PC-9 (cell line): Measurements from ENCODE around the gene RHOJ. TPM values are rescaled to one million over a fixed set of nuclear protein-coding genes. Genes with fewer than 3 reads are reported as not detected.

Source experiments
- BruUV-seq: library from RNA; stranded (reverse); fragments of 400-500 nt; replicated peaks from 2 replicates; lab custom pipeline; 2021; lab: Mats Ljungman, UMichigan
- CTCF ChIA-PET: fragments of 300-600 bp; sonication (Branson Sonifier 250); formaldehyde crosslinking; loops from one replicate; lab custom pipeline; 2022; ENCODE audit warnings: antibody characterized with exemption; lab: Charles Lee
- POLR2A ChIA-PET: fragments of 300-600 bp; sonication (Branson Sonifier 250); formaldehyde crosslinking; loops from one replicate; lab custom pipeline; 2022; ENCODE audit warnings: antibody characterized with exemption; ENCODE audit not compliant: unreplicated experiment; lab: Charles Lee
- DNase-seq, 2 experiments: peaks; one replicate each; pipeline versions ENCODE4 v3.0.0 to v3.0.0-alpha.2; 2015 to 2022; ENCODE audit warnings: mixed read lengths in 1 of 2
- H2AFZ ChIP-seq: fragments of 200-600 bp; sonication (generic); 2 replicates; pipeline ENCODE4 v1.8.1; 2017; ENCODE audit warnings: antibody characterized with exemption
- H3F3A ChIP-seq: fragments of 200-600 bp; sonication (generic); 2 replicates; pipeline ENCODE4 v1.8.1; 2017; ENCODE audit warnings: antibody characterized with exemption, mild to moderate bottlenecking, low read depth; ENCODE audit not compliant: insufficient read depth
- H3K27ac ChIP-seq: fragments of 200-600 bp; sonication (generic); 2 replicates; pipeline ENCODE4 v1.6.1; 2016; ENCODE audit warnings: mixed run types
- H3K27me3 ChIP-seq: fragments of 200-600 bp; sonication (generic); 2 replicates; pipeline ENCODE4 v1.6.1; 2016; ENCODE audit warnings: low read depth, mixed run types; ENCODE audit not compliant: insufficient read depth
- H3K36me3 ChIP-seq: fragments of 200-600 bp; sonication (generic); 2 replicates; pipeline ENCODE4 v1.6.1; 2016; ENCODE audit warnings: low read depth, mixed run types
- H3K4me1 ChIP-seq: fragments of 200-600 bp; sonication (generic); replicated peaks from 2 replicates; pipeline ENCODE4 v1.6.1; 2016; ENCODE audit warnings: mixed run types; ENCODE audit not compliant: insufficient read depth
- H3K4me2 ChIP-seq: fragments of 200-600 bp; sonication (generic); 2 replicates; pipeline ENCODE4 v1.6.1; 2017; ENCODE audit warnings: mixed run types
- H3K4me3 ChIP-seq: fragments of 200-600 bp; sonication (generic); 2 replicates; pipeline ENCODE4 v1.6.1; 2016; ENCODE audit warnings: mixed run types
- H3K79me2 ChIP-seq: fragments of 200-600 bp; sonication (generic); 2 replicates; pipeline ENCODE4 v1.6.1; 2017; ENCODE audit warnings: low read depth, mixed run types
- H3K9me2 ChIP-seq: fragments of 200-600 bp; sonication (generic); 2 replicates; pipeline ENCODE4 v1.8.1; 2017; ENCODE audit warnings: mild to moderate bottlenecking; ENCODE audit not compliant: insufficient read depth
- H3K9me3 ChIP-seq: fragments of 200-600 bp; sonication (generic); 2 replicates; pipeline ENCODE4 v1.8.1; 2016; ENCODE audit warnings: low read depth; ENCODE audit not compliant: insufficient read depth
- H4K20me1 ChIP-seq: fragments of 200-600 bp; sonication (generic); 2 replicates; pipeline ENCODE4 v1.8.1; 2017; ENCODE audit not compliant: insufficient read depth
- CTCF ChIP-seq: fragments of 200-600 bp; sonication (generic); conservative IDR thresholded peaks from 2 replicates; pipeline ENCODE4 v1.6.1; 2017; ENCODE audit warnings: mixed run types, antibody characterized with exemption, mild to moderate bottlenecking, moderate library complexity
- EZH2 ChIP-seq: fragments of 200-600 bp; sonication (generic); IDR thresholded peaks from 2 replicates; pipeline ENCODE4 v1.8.0; 2017; ENCODE audit warnings: antibody characterized with exemption, low read depth
- intact Hi-C: fragments of 100-400 bp; cut with micrococcal nuclease; formaldehyde crosslinking; loops from one replicate; pipeline ENCODE4 v1.10.0; 2022; ENCODE audit not compliant: unreplicated experiment
- total RNA-seq: library from RNA; stranded (reverse); gene quantifications from 2 replicates; pipeline ENCODE4 v1.2.3, GENCODE V29; 2021

The RHOJ gene
- total RNA-seq, 1 experiment from 2014 or later, result not detected

- Histone ChIP-seq H3K36me3 (no peaks in the 10 kb centered on the region), H2AFZ (no peak overlapping the region), H3F3A (no peaks in the 10 kb centered on the region), H3K27me3 (no peaks in the 10 kb centered on the region), H3K4me1 (no peaks in the 10 kb centered on the region), H3K27ac (no peak overlapping the region), H4K20me1 (no peaks in the 10 kb centered on the region), H3K79me2 (no peaks in the 10 kb centered on the region), H3K9me3 (no peaks in the 10 kb centered on the region), H3K9me2 (no peaks in the 10 kb centered on the region; the same call in 1 of the 2 replicates), H3K4me3 (no peak overlapping the region), H3K4me2 (no peak overlapping the region)
- DNase-seq, result no peak
- CTCF ChIA-PET, result no interaction called here
- no TSS peak for BruUV-seq
- intact Hi-C loops, result no loop called here
- TF ChIP-seq CTCF (no peak), EZH2 (no peak)
- POLR2A ChIA-PET, result no interaction called here
These were observed 17.8 kb upstream of the RHOJ start for GRCh38 chr14:63186453-63186852.

GRCh38 chr14:63191211-63191610 lies 13.0 kb upstream of the RHOJ start:
- H3K4me1 ChIP-seq, result no peaks in the 10 kb centered on the region
- DNase-seq, result no peak
- no peak overlapping the region for H3K4me2 ChIP-seq
- intact Hi-C loops, result no loop called here
- no peaks in the 10 kb centered on the region for H3K27me3 ChIP-seq
- no peaks in the 10 kb centered on the region for H4K20me1 ChIP-seq
- POLR2A ChIA-PET, result no interaction called here
- H3K79me2 ChIP-seq, result no peaks in the 10 kb centered on the region
- no peaks in the 10 kb centered on the region for H3K9me3 ChIP-seq
- no peaks in the 10 kb centered on the region; the same call in 1 of the 2 replicates for H3K9me2 ChIP-seq
- CTCF ChIA-PET, result no interaction called here
- BruUV-seq, result no TSS peak
- H3F3A ChIP-seq, result no peaks in the 10 kb centered on the region
- no peak for TF ChIP-seq EZH2
- no peak for TF ChIP-seq CTCF
- no peak overlapping the region for H3K4me3 ChIP-seq
- no peak overlapping the region for H3K27ac ChIP-seq
- H2AFZ ChIP-seq, result no peak overlapping the region
- no peaks in the 10 kb centered on the region for H3K36me3 ChIP-seq

GRCh38 chr14:63192085-63192484 lies 12.2 kb upstream of the RHOJ start:
- no peaks in the 10 kb centered on the region for H3F3A ChIP-seq
- ChIA-PET POLR2A (interaction anchor here (0.7 kb wide), 1 partner anchor 180 kb away, joined by 13 read pairs; no protein-coding TSS in a partner anchor), CTCF (no interaction called here)
- H3K4me1 ChIP-seq, result no peaks in the 10 kb centered on the region
- no peak overlapping the region for H3K4me2 ChIP-seq
- no peaks in the 10 kb centered on the region for H3K79me2 ChIP-seq
- no peaks in the 10 kb centered on the region for H3K36me3 ChIP-seq
- no peaks in the 10 kb centered on the region for H3K27me3 ChIP-seq
- no peak overlapping the region for H2AFZ ChIP-seq
- no peak for DNase-seq
- intact Hi-C loops, result no loop called here
- no peak overlapping the region for H3K4me3 ChIP-seq
- no TSS peak for BruUV-seq
- no peaks in the 10 kb centered on the region for H4K20me1 ChIP-seq
- H3K27ac ChIP-seq, result no peak overlapping the region
- no peaks in the 10 kb centered on the region; the same call in 1 of the 2 replicates for H3K9me2 ChIP-seq
- no peaks in the 10 kb centered on the region for H3K9me3 ChIP-seq
- TF ChIP-seq EZH2 (no peak), CTCF (no peak)
